Measurements from ENCODE around the gene COBLL1. TPM values are rescaled to one million over a fixed set of nuclear protein-coding genes. Genes with fewer than 3 reads are reported as not detected.

COBLL1 gene
- total RNA-seq, 2 donors from 2014 or later = 16.5 to 17.3 TPM

GRCh38 chr2:164818149-164819136 lies 23.2 kb downstream of the COBLL1 start:
- H3K27ac Mint-ChIP-seq = no peak overlapping the region
- WGBS, 2 experiments (ENCODE audit: insufficient coverage in 1 of 2, insufficient read length in 1 of 2) = 99% methylated on average over 4 of the region's 14 CpGs; no CpG with 5 or more reads in 1 of the 2 experiments

GRCh38 chr2:164816900-164817299 lies 24.7 kb downstream of the COBLL1 start:
- H3K36me3 Mint-ChIP-seq (ENCODE audit: low read depth) = peaks cover 2% of the 10 kb centered on the region
- no peaks in the 10 kb centered on the region for H3K4me1 Mint-ChIP-seq
- DNase-seq = no peak
- no peak overlapping the region for H3K27ac Mint-ChIP-seq
- no peaks in the 10 kb centered on the region for H3K27me3 Mint-ChIP-seq (ENCODE audit: insufficient read depth)
- no peaks in the 10 kb centered on the region for H3K9me3 ChIP-seq (ENCODE audit: control insufficient read depth, low read length)
- no peak overlapping the region for H3K9ac ChIP-seq (ENCODE audit: extremely low read depth, low read length, poor library complexity, severe bottlenecking)
- no peak overlapping the region for H3K4me3 Mint-ChIP-seq
- H3K4me1 ChIP-seq (ENCODE audit: control insufficient read depth, insufficient read depth, low read length) = no peaks in the 10 kb centered on the region
- no peak overlapping the region for H3K27ac ChIP-seq (ENCODE audit: low read depth, low read length)
- no peaks in the 10 kb centered on the region for H3K9me3 Mint-ChIP-seq
- H3K36me3 ChIP-seq (ENCODE audit: control insufficient read depth, insufficient read depth, low read length) = no peaks in the 10 kb centered on the region
- H3K4me3 ChIP-seq (ENCODE audit: low read length) = no peak overlapping the region
- TF ChIP-seq, protein P1, sequence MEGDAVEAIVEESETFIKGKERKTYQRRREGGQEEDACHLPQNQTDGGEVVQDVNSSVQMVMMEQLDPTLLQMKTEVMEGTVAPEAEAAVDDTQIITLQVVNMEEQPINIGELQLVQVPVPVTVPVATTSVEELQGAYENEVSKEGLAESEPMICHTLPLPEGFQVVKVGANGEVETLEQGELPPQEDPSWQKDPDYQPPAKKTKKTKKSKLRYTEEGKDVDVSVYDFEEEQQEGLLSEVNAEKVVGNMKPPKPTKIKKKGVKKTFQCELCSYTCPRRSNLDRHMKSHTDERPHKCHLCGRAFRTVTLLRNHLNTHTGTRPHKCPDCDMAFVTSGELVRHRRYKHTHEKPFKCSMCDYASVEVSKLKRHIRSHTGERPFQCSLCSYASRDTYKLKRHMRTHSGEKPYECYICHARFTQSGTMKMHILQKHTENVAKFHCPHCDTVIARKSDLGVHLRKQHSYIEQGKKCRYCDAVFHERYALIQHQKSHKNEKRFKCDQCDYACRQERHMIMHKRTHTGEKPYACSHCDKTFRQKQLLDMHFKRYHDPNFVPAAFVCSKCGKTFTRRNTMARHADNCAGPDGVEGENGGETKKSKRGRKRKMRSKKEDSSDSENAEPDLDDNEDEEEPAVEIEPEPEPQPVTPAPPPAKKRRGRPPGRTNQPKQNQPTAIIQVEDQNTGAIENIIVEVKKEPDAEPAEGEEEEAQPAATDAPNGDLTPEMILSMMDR (conservative IDR thresholded peaks at IDR 0.05) = no peak
- no peaks in the 10 kb centered on the region for H3K27me3 ChIP-seq (ENCODE audit: control insufficient read depth, insufficient read depth, low read length, poor library complexity, severe bottlenecking)

More at GRCh38 chr2:164818149-164819136, 23.2 kb downstream of the COBLL1 start:
- DNase-seq = no peak
- Histone ChIP-seq H3K9me3 (ENCODE audit: control insufficient read depth, low read length) (no peaks in the 10 kb centered on the region), H3K4me1 (ENCODE audit: control insufficient read depth, insufficient read depth, low read length) (no peaks in the 10 kb centered on the region), H3K36me3 (ENCODE audit: control insufficient read depth, insufficient read depth, low read length) (no peaks in the 10 kb centered on the region), H3K9ac (ENCODE audit: extremely low read depth, low read length, poor library complexity, severe bottlenecking) (no peak overlapping the region), H3K4me3 (ENCODE audit: low read length) (no peak overlapping the region), H3K27me3 (ENCODE audit: control insufficient read depth, insufficient read depth, low read length, poor library complexity, severe bottlenecking) (no peaks in the 10 kb centered on the region), H3K27ac (ENCODE audit: low read depth, low read length) (no peak overlapping the region)
- no peaks in the 10 kb centered on the region for H3K9me3 Mint-ChIP-seq
- TF ChIP-seq, protein P1 (conservative IDR thresholded peaks at IDR 0.05) = no peak
- no peaks in the 10 kb centered on the region for H3K4me1 Mint-ChIP-seq
- H3K36me3 Mint-ChIP-seq (ENCODE audit: low read depth) = peaks cover 2% of the 10 kb centered on the region
- no peak overlapping the region for H3K4me3 Mint-ChIP-seq
- H3K27me3 Mint-ChIP-seq (ENCODE audit: insufficient read depth) = no peaks in the 10 kb centered on the region

GRCh38 chr2:164816046-164816445 lies 25.6 kb downstream of the COBLL1 start:
- H3K4me3 Mint-ChIP-seq = no peak overlapping the region
- no peak overlapping the region for H3K27ac Mint-ChIP-seq
- Histone ChIP-seq H3K27ac (ENCODE audit: low read depth, low read length) (no peak overlapping the region), H3K36me3 (ENCODE audit: control insufficient read depth, insufficient read depth, low read length) (no peaks in the 10 kb centered on the region), H3K9ac (ENCODE audit: extremely low read depth, low read length, poor library complexity, severe bottlenecking) (no peak overlapping the region), H3K27me3 (ENCODE audit: control insufficient read depth, insufficient read depth, low read length, poor library complexity, severe bottlenecking) (no peaks in the 10 kb centered on the region), H3K4me3 (ENCODE audit: low read length) (no peak overlapping the region), H3K4me1 (ENCODE audit: control insufficient read depth, insufficient read depth, low read length) (no peaks in the 10 kb centered on the region), H3K9me3 (ENCODE audit: control insufficient read depth, low read length) (no peaks in the 10 kb centered on the region)
- no peaks in the 10 kb centered on the region for H3K9me3 Mint-ChIP-seq
- H3K4me1 Mint-ChIP-seq = no peaks in the 10 kb centered on the region
- no peaks in the 10 kb centered on the region for H3K27me3 Mint-ChIP-seq (ENCODE audit: insufficient read depth)
- TF ChIP-seq, protein P1 (conservative IDR thresholded peaks at IDR 0.05) = no peak
- peaks cover 2% of the 10 kb centered on the region for H3K36me3 Mint-ChIP-seq (ENCODE audit: low read depth)
- 99 to 100% methylated on average over 2 of the region's 2 CpGs for WGBS, 2 experiments (ENCODE audit: insufficient coverage in 1 of 2, insufficient read length in 1 of 2)
- DNase-seq = no peak

Data from endodermal cell (in vitro differentiated cells).